Lower lobe of right lung (tissue), 2 donors: Measurements from ENCODE around the gene GINS3. TPM values are rescaled to one million over a fixed set of nuclear protein-coding genes. Genes with fewer than 3 reads are reported as not detected.

ENCODE experiments used
- ATAC-seq, 2 donors: fragments of 200-7000 bp; cut with Tn5 transposase; one replicate each; pipeline ENCODE4 v1.9.1; 2020 to 2022; ENCODE audit warnings: mild to moderate bottlenecking in 2 of 2, moderate library complexity in 2 of 2
- DNase-seq: peaks from one replicate; pipeline ENCODE4 v3.0.0-alpha.2; 2020
- H3K27ac ChIP-seq: fragments of 200-600 bp; one replicate; pipeline ENCODE4 v1.8.0; 2022
- H3K27me3 ChIP-seq: fragments of 200-600 bp; one replicate; pipeline ENCODE4 v1.8.0; 2022; ENCODE audit warnings: low read depth
- H3K36me3 ChIP-seq: fragments of 200-600 bp; one replicate; pipeline ENCODE4 v1.8.0; 2022; ENCODE audit warnings: mild to moderate bottlenecking
- H3K4me1 ChIP-seq: fragments of 200-600 bp; one replicate; pipeline ENCODE4 v1.8.0; 2022
- H3K4me3 ChIP-seq: fragments of 200-600 bp; one replicate; pipeline ENCODE4 v1.8.0; 2022; ENCODE audit warnings: mild to moderate bottlenecking
- H3K9me3 ChIP-seq: fragments of 200-600 bp; one replicate; pipeline ENCODE4 v1.8.0; 2022
- CTCF ChIP-seq: fragments of 200-600 bp; IDR thresholded peaks from one replicate; pipeline ENCODE4 v1.8.0; 2022; ENCODE audit warnings: antibody characterized with exemption, mild to moderate bottlenecking
- intact Hi-C: fragments of 100-400 bp; cut with DNase I; formaldehyde crosslinking; loops from one replicate; pipeline ENCODE4 v1.11.0; 2022
- total RNA-seq: library from RNA; stranded (reverse); fragmentation: NEBNext Ultra II Directional; extraction: Animal tissue kit (Norgen Biotek cat#: 25700); gene quantifications from one replicate; pipeline ENCODE4 v1.2.1, GENCODE V29; 2021
- donor health status: DM: no; HTN: yes; CAD: no; lungs with severe emphysema.

The GINS3 gene
- total RNA-seq, 1 donor from 2014 or later = 2.5 TPM

GRCh38 chr16:58421059-58421458, 28.8 kb downstream of the GINS3 start:
- DNase-seq (no peak), ATAC-seq (no peak)
- Histone ChIP-seq H3K4me3 (no peak overlapping the region), H3K27ac (no peak overlapping the region), H3K36me3 (no peaks in the 10 kb centered on the region), H3K4me1 (peaks cover 3% of the 10 kb centered on the region), H3K27me3 (no peaks in the 10 kb centered on the region), H3K9me3 (no peaks in the 10 kb centered on the region)
- TF ChIP-seq CTCF = no peak
- intact Hi-C loops = no loop called here

GRCh38 chr16:58421529-58421928, 29.3 kb downstream of the GINS3 start:
- peak; percentile 57 to 67 for ATAC-seq
- TF ChIP-seq CTCF = no peak
- no peaks in the 10 kb centered on the region for H3K36me3 ChIP-seq
- H3K4me3 ChIP-seq = no peak overlapping the region
- no peak for DNase-seq
- H3K4me1 ChIP-seq = peaks cover 6% of the 10 kb centered on the region
- H3K27ac ChIP-seq = no peak overlapping the region
- intact Hi-C loops = no loop called here
- no peaks in the 10 kb centered on the region for H3K27me3 ChIP-seq
- no peaks in the 10 kb centered on the region for H3K9me3 ChIP-seq

- intact Hi-C loops = no loop called here
- H3K27ac ChIP-seq = no peak overlapping the region
- no peaks in the 10 kb centered on the region for H3K9me3 ChIP-seq
- peaks cover 15% of the 10 kb centered on the region for H3K4me1 ChIP-seq
- no peak for ATAC-seq
- no peak for DNase-seq
- no peak overlapping the region for H3K4me3 ChIP-seq
- H3K27me3 ChIP-seq = no peaks in the 10 kb centered on the region
- no peak for TF ChIP-seq CTCF
- no peaks in the 10 kb centered on the region for H3K36me3 ChIP-seq
These were observed 30.5 kb downstream of the GINS3 start for GRCh38 chr16:58422809-58423208.

- peaks cover 15% of the 10 kb centered on the region for H3K4me1 ChIP-seq
- H3K4me3 ChIP-seq = no peak overlapping the region
- no peak overlapping the region for H3K27ac ChIP-seq
- H3K9me3 ChIP-seq = no peaks in the 10 kb centered on the region
- no peak for DNase-seq
- intact Hi-C loops = no loop called here
- no peak for TF ChIP-seq CTCF
- ATAC-seq = no peak
- H3K36me3 ChIP-seq = no peaks in the 10 kb centered on the region
- no peaks in the 10 kb centered on the region for H3K27me3 ChIP-seq
These were observed 33.0 kb downstream of the GINS3 start for GRCh38 chr16:58425245-58425644.

GRCh38 chr16:58425756-58426494, 33.7 kb downstream of the GINS3 start:
- ATAC-seq (peak; percentile 70 to 79), DNase-seq (no peak)
- TF ChIP-seq CTCF = no peak
- peaks cover 15% of the 10 kb centered on the region for H3K4me1 ChIP-seq
- H3K9me3 ChIP-seq = no peaks in the 10 kb centered on the region
- H3K27ac ChIP-seq = no peak overlapping the region
- H3K4me3 ChIP-seq = no peak overlapping the region
- no peaks in the 10 kb centered on the region for H3K36me3 ChIP-seq
- no peaks in the 10 kb centered on the region for H3K27me3 ChIP-seq
- intact Hi-C loops = no loop called here
